GM10248 (cell line): ENCODE results near the gene KLK11.
A peak's percentile ranks its signal among the peaks of the same experiment; 100 is the strongest.

Experiments
- CTCF ChIA-PET: fragments of 300-600 bp; sonication (Branson Sonifier 250); formaldehyde crosslinking; extraction: SDS; loops from one replicate; lab custom pipeline; 2021; ENCODE audit warnings: antibody characterized with exemption; lab: Yijun Ruan, JAX
- POLR2A ChIA-PET: fragments of 350-650 bp; sonication (Branson Sonifier 250); formaldehyde crosslinking; extraction: SDS; loops from one replicate; lab custom pipeline; 2020; ENCODE audit warnings: antibody characterized with exemption; lab: Yijun Ruan, JAX
- DNase-seq: peaks from one replicate; pipeline ENCODE4 v3.0.0; 2012; ENCODE audit errors: extremely low spot score
- TF ChIP-seq, protein P1 (sequence below): IDR thresholded peaks from 2 replicates; pipeline ENCODE4 v1.5.1; 2012; ENCODE audit warnings: mild to moderate bottlenecking, low read depth; ENCODE audit errors: extremely low read depth, missing control alignments, control extremely low read depth

Gene KLK11

DNA sequence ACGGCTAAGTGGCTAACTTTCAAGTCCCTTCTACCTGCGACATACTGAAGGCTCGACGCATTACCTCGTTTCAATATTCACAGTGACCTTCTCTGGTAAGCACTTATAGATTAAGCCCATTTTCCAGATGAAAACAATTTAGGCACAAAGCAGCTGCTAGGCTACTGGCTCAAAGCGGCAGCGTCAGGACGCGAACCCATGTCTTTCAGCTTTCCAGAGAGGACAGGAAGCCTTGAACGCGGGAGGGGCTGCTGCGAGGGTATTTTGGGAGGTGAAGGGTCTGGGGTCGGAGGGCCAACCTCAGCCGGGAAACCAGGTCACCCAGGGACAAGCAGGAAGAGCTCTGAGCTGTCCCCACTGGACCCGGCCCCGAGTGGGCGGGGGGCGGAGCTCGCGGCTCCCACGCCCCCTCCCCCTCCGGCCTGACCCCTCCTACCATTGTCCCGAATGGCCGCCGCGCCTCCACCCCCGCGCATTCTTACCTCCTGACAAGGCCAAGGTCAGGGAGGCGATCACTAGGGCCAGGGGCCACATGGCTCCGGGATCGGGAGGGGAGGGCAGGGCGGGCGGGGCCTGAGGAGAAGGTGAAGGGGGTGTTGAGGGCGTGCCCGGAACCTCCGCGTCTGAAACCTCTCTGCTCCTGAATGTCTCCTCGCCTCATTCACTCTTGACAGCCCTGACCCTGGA is 38.3 kb upstream of the KLK11 start, which contains the start of gene KLK13:
Gene KLK13, minus strand, starts transcription at position 559 of the 687 bp plus-strand sequence. Its CDS starts 25 bp downstream, at position 534.
- peak; percentile 44 for DNase-seq
- ChIA-PET CTCF (no interaction called here), POLR2A (no interaction called here)
- TF ChIP-seq, protein P1, sequence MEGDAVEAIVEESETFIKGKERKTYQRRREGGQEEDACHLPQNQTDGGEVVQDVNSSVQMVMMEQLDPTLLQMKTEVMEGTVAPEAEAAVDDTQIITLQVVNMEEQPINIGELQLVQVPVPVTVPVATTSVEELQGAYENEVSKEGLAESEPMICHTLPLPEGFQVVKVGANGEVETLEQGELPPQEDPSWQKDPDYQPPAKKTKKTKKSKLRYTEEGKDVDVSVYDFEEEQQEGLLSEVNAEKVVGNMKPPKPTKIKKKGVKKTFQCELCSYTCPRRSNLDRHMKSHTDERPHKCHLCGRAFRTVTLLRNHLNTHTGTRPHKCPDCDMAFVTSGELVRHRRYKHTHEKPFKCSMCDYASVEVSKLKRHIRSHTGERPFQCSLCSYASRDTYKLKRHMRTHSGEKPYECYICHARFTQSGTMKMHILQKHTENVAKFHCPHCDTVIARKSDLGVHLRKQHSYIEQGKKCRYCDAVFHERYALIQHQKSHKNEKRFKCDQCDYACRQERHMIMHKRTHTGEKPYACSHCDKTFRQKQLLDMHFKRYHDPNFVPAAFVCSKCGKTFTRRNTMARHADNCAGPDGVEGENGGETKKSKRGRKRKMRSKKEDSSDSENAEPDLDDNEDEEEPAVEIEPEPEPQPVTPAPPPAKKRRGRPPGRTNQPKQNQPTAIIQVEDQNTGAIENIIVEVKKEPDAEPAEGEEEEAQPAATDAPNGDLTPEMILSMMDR = no peak

DNA sequence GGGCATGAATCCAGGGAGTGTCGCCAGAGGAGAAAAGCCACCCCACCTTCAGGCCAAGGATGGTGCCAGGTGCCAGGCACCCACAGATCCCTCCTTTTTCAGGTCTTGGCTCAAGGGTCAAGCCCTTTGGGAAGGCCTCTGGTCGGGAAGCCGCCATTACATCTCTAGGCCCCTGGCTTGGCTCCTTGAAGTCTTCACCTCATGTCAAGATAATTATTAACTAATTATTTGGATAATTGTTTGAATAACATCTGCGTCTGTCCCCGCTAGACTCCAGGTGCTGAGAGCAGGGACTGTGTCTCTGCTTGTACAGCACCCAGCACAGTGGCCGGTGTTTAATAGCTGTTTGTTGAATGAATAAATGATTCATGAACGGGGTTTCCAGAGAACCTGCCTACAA is 37.2 kb upstream of the KLK11 start:
- TF ChIP-seq, protein P1 = no peak
- ChIA-PET CTCF (interaction anchor here (1.0 kb wide), 1 partner anchor 29 kb away, joined by 3 read pairs; no protein-coding TSS in a partner anchor), POLR2A (no interaction called here)
- no peak for DNase-seq

DNA sequence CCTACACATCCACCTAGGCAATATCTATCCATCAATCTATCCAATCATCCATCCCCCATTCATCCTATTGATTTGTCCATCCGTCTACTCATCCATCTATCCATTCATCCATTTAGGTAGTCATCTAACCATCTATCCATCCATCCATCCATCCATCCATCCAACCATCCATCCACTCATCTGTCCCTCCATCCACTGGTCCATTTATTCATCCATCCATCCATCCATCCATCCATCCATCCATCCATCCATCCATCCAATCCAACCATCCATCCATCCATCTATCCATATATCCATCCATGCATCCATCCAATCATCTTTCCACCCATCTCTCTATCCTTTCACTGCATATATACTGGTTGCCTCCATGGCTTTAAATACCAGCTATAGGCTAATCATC is 34.6 kb upstream of the KLK11 start:
- POLR2A ChIA-PET = no interaction called here
- CTCF ChIA-PET = no interaction called here
- no peak for DNase-seq
- TF ChIP-seq, protein P1 = no peak

GRCh38 chr19:51060336-51060735 is 33.9 kb upstream of the KLK11 start:
- no peak for DNase-seq
- ChIA-PET POLR2A (no interaction called here), CTCF (no interaction called here)
- TF ChIP-seq, protein P1 = no peak

GRCh38 chr19:51059715-51060114 is 33.3 kb upstream of the KLK11 start:
- ChIA-PET POLR2A (no interaction called here), CTCF (no interaction called here)
- TF ChIP-seq, protein P1 = no peak
- no peak for DNase-seq

DNA sequence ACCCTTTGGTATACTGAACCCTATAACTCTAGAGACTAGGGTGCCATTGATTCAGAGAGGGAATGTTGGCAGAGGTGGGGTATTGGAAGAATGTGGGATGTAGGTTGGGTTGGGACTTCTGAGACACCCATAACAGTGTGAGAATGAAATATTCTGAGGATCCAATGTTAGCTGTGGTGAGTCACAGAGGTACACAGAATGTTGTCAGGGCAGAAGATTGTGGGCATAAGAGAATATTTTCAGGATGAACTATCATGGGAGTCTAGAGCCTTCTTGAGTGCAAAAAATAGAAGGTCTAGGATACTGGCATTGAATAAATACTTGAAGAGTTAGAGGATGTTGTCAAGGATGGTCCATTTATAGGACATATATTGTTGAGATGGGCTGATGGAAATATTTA is 29.4 kb upstream of the KLK11 start:
- TF ChIP-seq, protein P1 = no peak
- CTCF ChIA-PET = no interaction called here
- POLR2A ChIA-PET = no interaction called here
- no peak for DNase-seq
